ENCODE data around the gene ZFHX3.

- TF ChIP-seq, protein P1, sequence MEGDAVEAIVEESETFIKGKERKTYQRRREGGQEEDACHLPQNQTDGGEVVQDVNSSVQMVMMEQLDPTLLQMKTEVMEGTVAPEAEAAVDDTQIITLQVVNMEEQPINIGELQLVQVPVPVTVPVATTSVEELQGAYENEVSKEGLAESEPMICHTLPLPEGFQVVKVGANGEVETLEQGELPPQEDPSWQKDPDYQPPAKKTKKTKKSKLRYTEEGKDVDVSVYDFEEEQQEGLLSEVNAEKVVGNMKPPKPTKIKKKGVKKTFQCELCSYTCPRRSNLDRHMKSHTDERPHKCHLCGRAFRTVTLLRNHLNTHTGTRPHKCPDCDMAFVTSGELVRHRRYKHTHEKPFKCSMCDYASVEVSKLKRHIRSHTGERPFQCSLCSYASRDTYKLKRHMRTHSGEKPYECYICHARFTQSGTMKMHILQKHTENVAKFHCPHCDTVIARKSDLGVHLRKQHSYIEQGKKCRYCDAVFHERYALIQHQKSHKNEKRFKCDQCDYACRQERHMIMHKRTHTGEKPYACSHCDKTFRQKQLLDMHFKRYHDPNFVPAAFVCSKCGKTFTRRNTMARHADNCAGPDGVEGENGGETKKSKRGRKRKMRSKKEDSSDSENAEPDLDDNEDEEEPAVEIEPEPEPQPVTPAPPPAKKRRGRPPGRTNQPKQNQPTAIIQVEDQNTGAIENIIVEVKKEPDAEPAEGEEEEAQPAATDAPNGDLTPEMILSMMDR (conservative IDR thresholded peaks at IDR 0.05 in 1 of 2, IDR thresholded peaks at IDR 0.05 in 1 of 2; ENCODE audit: low read depth in 1 of 2, low read length in 2 of 2): no peak
- no peak for TF ChIP-seq EZH2 (IDR thresholded peaks at IDR 0.05; ENCODE audit: low read length, missing control alignments)
Observed at GRCh38 chr16:73011926-73012325, 36.0 kb downstream of the ZFHX3 start.

Data from fibroblast of lung (primary cell).